ENCODE data around the gene MFN1. TPM values are rescaled to one million over a fixed set of nuclear protein-coding genes. Genes with fewer than 3 reads are reported as not detected.

MFN1 gene
- total RNA-seq, 1 experiment from 2014 or later, result 45.2 TPM

DNA sequence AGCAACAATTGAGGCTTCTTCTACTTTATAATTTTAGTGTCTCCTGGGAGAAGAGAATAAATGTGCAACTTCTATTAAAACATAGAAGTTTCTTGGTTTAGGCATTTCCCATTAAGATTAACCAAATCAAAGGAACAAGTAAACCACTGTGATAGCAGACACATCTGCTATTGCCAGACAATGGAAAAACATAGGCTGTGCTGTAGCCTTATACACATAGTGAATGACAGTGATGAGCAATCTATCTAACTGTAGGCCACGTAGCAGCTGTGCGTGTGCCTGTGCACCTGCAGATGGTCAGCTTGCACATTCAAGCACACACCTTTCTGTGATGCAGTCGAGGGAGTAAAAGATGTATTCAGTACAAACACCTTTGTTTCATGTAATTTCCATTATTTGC is 71.1 kb downstream of the MFN1 start:
- Histone ChIP-seq H2BK20ac (ENCODE audit: low read depth, low read length, poor library complexity, severe bottlenecking) (no peak overlapping the region), H3K4ac (ENCODE audit: low read depth, low read length) (no peak overlapping the region), H2BK12ac (ENCODE audit: insufficient read length, low read depth, low read length) (no peak overlapping the region), H3K9me3 (ENCODE audit: control insufficient read depth, low read depth, low read length) (no peaks in the 10 kb centered on the region), H4K8ac (replicated peaks; ENCODE audit: insufficient read length, low read depth, low read length) (no peak overlapping the region), H2AK5ac (ENCODE audit: insufficient read length, low read length) (no peak overlapping the region), H3K4me2 (ENCODE audit: insufficient read depth, insufficient read length, low read length) (no peak overlapping the region), H3K14ac (ENCODE audit: insufficient read depth, low read length) (no peak overlapping the region), H4K20me1 (ENCODE audit: control insufficient read depth, insufficient read depth, insufficient read length) (no peaks in the 10 kb centered on the region), H3K27me3 (ENCODE audit: insufficient read depth, low read length) (no peaks in the 10 kb centered on the region), H3K4me1 (ENCODE audit: insufficient read depth, low read length) (no peaks in the 10 kb centered on the region), H3T11ph (ENCODE audit: low read length) (no peak overlapping the region), H3K23me2 (ENCODE audit: insufficient read length, low read depth, low read length, poor library complexity, severe bottlenecking) (no peaks in the 10 kb centered on the region), H3K79me1 (ENCODE audit: insufficient read depth, low read depth, low read length, poor library complexity, severe bottlenecking) (no peaks in the 10 kb centered on the region), H2BK15ac (ENCODE audit: low read depth, low read length) (no peak overlapping the region), H3K27ac (ENCODE audit: insufficient read length, low read depth, low read length) (no peak overlapping the region), H3K23ac (ENCODE audit: insufficient read length, low read depth, low read length) (no peak overlapping the region), H2AFZ (ENCODE audit: low read length) (no peak overlapping the region), H3K18ac (ENCODE audit: insufficient read length, low read depth, low read length) (no peak overlapping the region), H4K91ac (ENCODE audit: insufficient read length, low read depth, low read length) (no peak overlapping the region), H2BK120ac (ENCODE audit: low read depth, low read length, poor library complexity, severe bottlenecking) (no peak overlapping the region), H3K56ac (ENCODE audit: insufficient read length, low read depth, low read length) (no peak overlapping the region), H3K9ac (ENCODE audit: extremely low read depth, insufficient read length, low read length) (no peak overlapping the region), H3K79me2 (ENCODE audit: insufficient read depth, low read length) (no peaks in the 10 kb centered on the region), H4K5ac (ENCODE audit: insufficient read length, low read depth, low read length) (no peak overlapping the region), H2BK5ac (ENCODE audit: insufficient read length, low read length) (no peak overlapping the region)
- TF ChIP-seq, protein P1, sequence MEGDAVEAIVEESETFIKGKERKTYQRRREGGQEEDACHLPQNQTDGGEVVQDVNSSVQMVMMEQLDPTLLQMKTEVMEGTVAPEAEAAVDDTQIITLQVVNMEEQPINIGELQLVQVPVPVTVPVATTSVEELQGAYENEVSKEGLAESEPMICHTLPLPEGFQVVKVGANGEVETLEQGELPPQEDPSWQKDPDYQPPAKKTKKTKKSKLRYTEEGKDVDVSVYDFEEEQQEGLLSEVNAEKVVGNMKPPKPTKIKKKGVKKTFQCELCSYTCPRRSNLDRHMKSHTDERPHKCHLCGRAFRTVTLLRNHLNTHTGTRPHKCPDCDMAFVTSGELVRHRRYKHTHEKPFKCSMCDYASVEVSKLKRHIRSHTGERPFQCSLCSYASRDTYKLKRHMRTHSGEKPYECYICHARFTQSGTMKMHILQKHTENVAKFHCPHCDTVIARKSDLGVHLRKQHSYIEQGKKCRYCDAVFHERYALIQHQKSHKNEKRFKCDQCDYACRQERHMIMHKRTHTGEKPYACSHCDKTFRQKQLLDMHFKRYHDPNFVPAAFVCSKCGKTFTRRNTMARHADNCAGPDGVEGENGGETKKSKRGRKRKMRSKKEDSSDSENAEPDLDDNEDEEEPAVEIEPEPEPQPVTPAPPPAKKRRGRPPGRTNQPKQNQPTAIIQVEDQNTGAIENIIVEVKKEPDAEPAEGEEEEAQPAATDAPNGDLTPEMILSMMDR (conservative IDR thresholded peaks at IDR 0.05), result no peak
- Mint-ChIP-seq H3K36me3 (ENCODE audit: insufficient read depth in 1 of 3, low read depth in 3 of 3) (peaks cover 2 to 9% (median 8%) of the 10 kb centered on the region in 3 experiments; a peak in 4 of 7 replicates), H3K4me3 (no peak overlapping the region), H3K9me3 (no peaks in the 10 kb centered on the region), H3K4me1 (no peaks in the 10 kb centered on the region), H3K27ac (no peak overlapping the region), H3K27me3 (ENCODE audit: low read depth) (no peaks in the 10 kb centered on the region)
- WGBS (ENCODE audit: extremely low coverage, insufficient read length, low lambda C conversion rate), result no CpG with 5 or more reads among the region's 3 CpGs
- DNase-seq, result no peak
